Nasal cavity respiratory epithelium epithelial cell of viscerocranial mucosa (primary cell): ENCODE results near the gene FSCB. TPM values are rescaled to one million over a fixed set of nuclear protein-coding genes. Genes with fewer than 3 reads are reported as not detected.

Experiments used
- total RNA-seq: library from RNA; depleted of rRNA; stranded (reverse); fragments of >200 nt; gene quantifications from 2 replicates; pipeline ENCODE4 v1.2.3, GENCODE V29; 2014

The FSCB gene
- total RNA-seq: not detected in 2 replicates

GRCh38 chr14:44507183-44507582, at the start of gene FSCB:
Gene FSCB (minus strand): TSS chr14:44507283. CDS start chr14:44506987, 296 bp downstream.

